ENCODE data around the gene TMEM51. TPM values are rescaled to one million over a fixed set of nuclear protein-coding genes. Genes with fewer than 3 reads are reported as not detected.

Gene TMEM51
- total and polyA plus RNA-seq, 10 of the 15 experiments (the other 5 are each of a cell fraction or from before 2014, with no cell fraction given): 0.55 to 4.8 (median 3.1) TPM

- 22% methylated on average over 13 of the region's 13 CpGs for WGBS (ENCODE audit: insufficient coverage, insufficient replicate concordance, low lambda C conversion rate, missing lambda C conversion rate)
- Histone ChIP-seq H3K36me3 (ENCODE audit: control insufficient read depth in 2 of 2, insufficient read depth in 2 of 2, low read length in 1 of 2) (no peaks in the 10 kb centered on the region), H2AFZ (ENCODE audit: control insufficient read depth, low read depth, low read length) (no peak overlapping the region), H3K4me3 (no peak overlapping the region), H3K4me2 (ENCODE audit: control insufficient read depth, insufficient read depth) (no peak overlapping the region), H3K79me2 (ENCODE audit: control insufficient read depth, insufficient read depth, low read length) (no peaks in the 10 kb centered on the region), H3K27me3 (replicated peaks in 1 of 2; ENCODE audit: control insufficient read depth in 2 of 2, insufficient read depth in 2 of 2, low read length in 1 of 2) (no peaks in the 10 kb centered on the region; a peak in 2 of 4 replicates), H3K9ac (ENCODE audit: control insufficient read depth, insufficient read depth, low read length) (no peak overlapping the region), H3K4me1 (ENCODE audit: control insufficient read depth, insufficient read depth, low read length) (no peaks in the 10 kb centered on the region), H3K27ac (ENCODE audit: control insufficient read depth, insufficient read depth) (no peak overlapping the region), H3K9me3 (replicated peaks; ENCODE audit: control insufficient read depth, insufficient read depth, low read length) (no peaks in the 10 kb centered on the region), H4K20me1 (ENCODE audit: control insufficient read depth, insufficient read depth) (no peaks in the 10 kb centered on the region; the same call in 1 of the 2 replicates)
- ChIA-PET POLR2A (no interaction called here), RAD21 (ENCODE audit: unreplicated experiment) (no interaction called here), CTCF (interaction anchor here (0.8 to 1.2 kb wide), 2 partner anchors 8 to 185 kb away, joined by 3 read pairs; no protein-coding TSS in a partner anchor), SMC1A (ENCODE audit: uncharacterized antibody, unreplicated experiment) (interaction anchor here (0.7 to 1.3 kb wide), 2 partner anchors 15 to 184 kb away, joined by 3 read pairs; no protein-coding TSS in a partner anchor)
- no peak for ATAC-seq
- FAIRE-seq: no peak
- TF ChIP-seq ZBTB11 (CRISPR knock-in tag; IDR thresholded peaks at IDR 0.05) (no peak), MAX (IDR thresholded peaks at IDR 0.05; ENCODE audit: low read depth, low read length) (no peak), MYC (IDR thresholded peaks at IDR 0.05; ENCODE audit: insufficient read depth, insufficient read length, insufficient replicate concordance, low read length, severe bottlenecking) (no peak), JUND (IDR thresholded peaks at IDR 0.05; ENCODE audit: low read depth, low read length) (no peak), SUPT20H (IDR thresholded peaks at IDR 0.05; ENCODE audit: borderline replicate concordance, control insufficient read depth, low read depth, low read length) (no peak), CHD4 (IDR thresholded peaks at IDR 0.05) (no peak), PAX5 (IDR thresholded peaks at IDR 0.05; ENCODE audit: borderline replicate concordance, low read depth, low read length) (no peak), POLR2AphosphoS5 (IDR thresholded peaks at IDR 0.05; ENCODE audit: low read length) (no peak), FOXM1 (IDR thresholded peaks at IDR 0.05; ENCODE audit: low read depth, low read length) (no peak), MTA3 (IDR thresholded peaks at IDR 0.05; ENCODE audit: borderline replicate concordance, low read length) (no peak), BHLHE40 (IDR thresholded peaks at IDR 0.05; ENCODE audit: borderline replicate concordance in 1 of 2, low read depth in 2 of 2, low read length in 1 of 2) (no peak), POLR2AphosphoS2 (IDR thresholded peaks at IDR 0.05; ENCODE audit: low read depth, low read length) (no peak), IKZF2 (IDR thresholded peaks at IDR 0.05) (no peak), ZBTB40 (IDR thresholded peaks at IDR 0.05; ENCODE audit: borderline replicate concordance) (no peak), CHD1 (IDR thresholded peaks at IDR 0.05; ENCODE audit: low read depth, low read length) (no peak), ZNF24 (IDR thresholded peaks at IDR 0.05) (no peak), CREM (IDR thresholded peaks at IDR 0.05; ENCODE audit: low read depth) (no peak)
- no TSS peak for BruUV-seq (replicated peaks)
- intact Hi-C loops (cut with micrococcal nuclease; ENCODE audit: unreplicated experiment) (no loop called here), in situ Hi-C loops (cut with MboI) (loop anchor here (10.0 kb wide), 1 partner anchor 184 kb away; no protein-coding TSS in a partner anchor)
- no peak for DNase-seq (ENCODE audit: low read depth, low spot score)
Observed at GRCh38 chr1:15120251-15120945, 33.1 kb upstream of the TMEM51 start.

Measured in GM12878 (cell line).